AG04450 (cell line): ENCODE results near the gene OLFM1. TPM values are rescaled to one million over a fixed set of nuclear protein-coding genes. Genes with fewer than 3 reads are reported as not detected.

Experiments
- CTCF ChIA-PET: fragments of 300-600, 350-600 bp; formaldehyde crosslinking; extraction: SDS; loops from one replicate; lab custom pipeline; 2022; ENCODE audit warnings: antibody characterized with exemption, inconsistent platforms; lab: Charles Lee
- POLR2A ChIA-PET: fragments of 350-600 bp; formaldehyde crosslinking; extraction: SDS; loops from one replicate; lab custom pipeline; 2021; ENCODE audit warnings: antibody characterized with exemption, inconsistent platforms; lab: Yijun Ruan, JAX
- DNase-seq: peaks from one replicate; pipeline ENCODE4 v3.0.0-alpha.2; 2011; ENCODE audit warnings: low read depth, low spot score
- H3K27ac ChIP-seq: one replicate; pipeline ENCODE4 v1.5.1; 2012; ENCODE audit warnings: low read depth, low read length, control low read depth
- H3K27me3 ChIP-seq: one replicate; pipeline ENCODE4 v1.6.0; 2012; ENCODE audit warnings: low read length; ENCODE audit not compliant: control insufficient read depth, insufficient read depth
- H3K4me3 ChIP-seq: 2 replicates; pipeline ENCODE4 v1.5.1; 2011; ENCODE audit warnings: mild to moderate bottlenecking, low read depth, low read length, control low read depth
- H3K9me3 ChIP-seq: 2 replicates; pipeline ENCODE4 v1.5.1; 2012; ENCODE audit warnings: low read length; ENCODE audit not compliant: control insufficient read depth, insufficient read depth
- polyA plus RNA-seq: library from polyadenylated mRNA; depleted of rRNA; stranded (reverse); fragments of >200 nt; gene quantifications from 2 replicates; pipeline ENCODE4 v1.2.3, GENCODE V29; 2011
- TF ChIP-seq, protein P1 (sequence below): IDR thresholded peaks from 2 replicates; pipeline ENCODE4 v1.5.1; 2011; ENCODE audit warnings: low read depth, low read length, control low read depth, inconsistent platforms

Gene OLFM1
- polyA plus RNA-seq, 1 experiment: 0.16 TPM

DNA sequence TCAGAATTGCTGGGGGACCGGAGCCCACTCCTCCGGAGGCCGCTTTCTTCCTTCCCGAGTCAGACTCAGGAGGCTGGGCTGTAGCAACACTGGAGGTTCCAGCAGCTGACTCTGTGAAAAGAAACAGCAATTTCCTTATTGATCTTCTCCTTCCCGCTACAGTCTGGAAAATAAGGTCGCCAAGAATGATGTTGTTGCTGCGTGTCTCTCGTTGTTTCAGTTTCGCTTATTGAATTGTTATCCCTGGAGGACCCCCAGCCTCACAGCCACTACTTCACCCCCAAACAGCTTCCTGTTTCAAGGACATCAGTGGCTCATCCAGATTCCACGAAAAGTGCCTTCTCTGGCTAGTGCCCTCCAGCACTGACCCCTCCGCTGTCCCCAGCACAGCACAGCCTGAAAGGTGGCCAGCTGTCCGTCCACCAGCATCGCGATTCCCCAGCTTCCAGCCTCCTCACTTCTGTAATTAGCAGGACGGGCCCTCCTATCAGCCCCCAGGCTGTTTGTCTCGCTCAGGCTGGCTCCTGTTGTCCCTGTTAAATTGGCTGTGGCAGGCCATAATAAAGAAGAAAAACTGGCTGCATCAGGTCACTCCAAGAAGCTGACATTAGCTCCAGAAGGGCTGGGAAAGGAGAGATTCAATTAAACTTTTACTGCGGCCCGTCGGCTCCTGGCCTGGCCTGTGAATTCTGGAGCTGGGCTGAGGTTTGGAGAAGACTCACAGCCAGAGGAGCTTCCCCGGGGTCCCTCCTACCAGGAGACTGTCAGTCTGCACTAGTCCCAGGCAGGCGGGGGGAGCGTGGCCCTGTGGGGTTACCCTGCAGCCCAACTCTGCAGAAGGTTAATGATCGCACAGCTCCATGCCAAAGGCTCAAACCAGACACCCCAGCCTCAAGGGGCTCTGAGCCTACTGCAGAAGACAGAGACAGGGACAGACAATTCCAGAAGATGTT is 40.5 kb downstream of the OLFM1 start:
- Histone ChIP-seq H3K9me3 (peaks cover 63% of the 10 kb centered on the region), H3K4me3 (no peak overlapping the region), H3K27ac (no peak overlapping the region), H3K27me3 (no peaks in the 10 kb centered on the region)
- POLR2A ChIA-PET: no interaction called here
- CTCF ChIA-PET: no interaction called here
- TF ChIP-seq, protein P1, sequence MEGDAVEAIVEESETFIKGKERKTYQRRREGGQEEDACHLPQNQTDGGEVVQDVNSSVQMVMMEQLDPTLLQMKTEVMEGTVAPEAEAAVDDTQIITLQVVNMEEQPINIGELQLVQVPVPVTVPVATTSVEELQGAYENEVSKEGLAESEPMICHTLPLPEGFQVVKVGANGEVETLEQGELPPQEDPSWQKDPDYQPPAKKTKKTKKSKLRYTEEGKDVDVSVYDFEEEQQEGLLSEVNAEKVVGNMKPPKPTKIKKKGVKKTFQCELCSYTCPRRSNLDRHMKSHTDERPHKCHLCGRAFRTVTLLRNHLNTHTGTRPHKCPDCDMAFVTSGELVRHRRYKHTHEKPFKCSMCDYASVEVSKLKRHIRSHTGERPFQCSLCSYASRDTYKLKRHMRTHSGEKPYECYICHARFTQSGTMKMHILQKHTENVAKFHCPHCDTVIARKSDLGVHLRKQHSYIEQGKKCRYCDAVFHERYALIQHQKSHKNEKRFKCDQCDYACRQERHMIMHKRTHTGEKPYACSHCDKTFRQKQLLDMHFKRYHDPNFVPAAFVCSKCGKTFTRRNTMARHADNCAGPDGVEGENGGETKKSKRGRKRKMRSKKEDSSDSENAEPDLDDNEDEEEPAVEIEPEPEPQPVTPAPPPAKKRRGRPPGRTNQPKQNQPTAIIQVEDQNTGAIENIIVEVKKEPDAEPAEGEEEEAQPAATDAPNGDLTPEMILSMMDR: no peak
- no peak for DNase-seq

DNA sequence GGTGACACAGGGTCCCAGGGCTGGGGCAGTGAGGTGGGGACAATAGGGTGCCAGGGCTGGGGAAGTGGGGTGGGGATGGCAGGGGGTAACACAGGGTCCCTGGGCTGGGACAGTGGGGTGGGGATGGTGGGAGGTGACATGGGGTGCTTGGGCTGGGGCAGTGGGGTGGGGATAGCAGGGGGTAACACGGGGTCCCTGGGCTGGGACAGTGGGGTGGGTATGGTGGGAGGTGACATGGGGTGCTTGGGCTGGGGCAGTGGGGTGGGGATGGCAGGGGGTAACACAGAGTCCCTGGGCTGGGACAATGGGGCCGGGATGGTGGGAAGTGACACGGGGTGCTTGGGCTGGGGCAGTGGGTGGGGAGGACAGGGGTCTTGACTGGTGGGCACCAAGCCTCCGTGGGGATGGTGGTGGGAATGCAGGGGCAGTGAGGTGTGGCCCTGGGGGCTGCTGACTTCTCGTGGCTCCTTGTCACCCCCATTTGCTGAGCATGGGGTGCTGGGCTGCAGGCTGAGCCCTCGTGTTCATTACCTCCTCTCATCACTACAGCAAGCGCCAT is 41.7 kb downstream of the OLFM1 start:
- H3K9me3 ChIP-seq: peaks cover 75% of the 10 kb centered on the region
- POLR2A ChIA-PET: no interaction called here
- no peak overlapping the region for H3K27ac ChIP-seq
- H3K27me3 ChIP-seq: no peaks in the 10 kb centered on the region
- CTCF ChIA-PET: no interaction called here
- no peak for DNase-seq
- H3K4me3 ChIP-seq: no peak overlapping the region
- TF ChIP-seq, protein P1: no peak

DNA sequence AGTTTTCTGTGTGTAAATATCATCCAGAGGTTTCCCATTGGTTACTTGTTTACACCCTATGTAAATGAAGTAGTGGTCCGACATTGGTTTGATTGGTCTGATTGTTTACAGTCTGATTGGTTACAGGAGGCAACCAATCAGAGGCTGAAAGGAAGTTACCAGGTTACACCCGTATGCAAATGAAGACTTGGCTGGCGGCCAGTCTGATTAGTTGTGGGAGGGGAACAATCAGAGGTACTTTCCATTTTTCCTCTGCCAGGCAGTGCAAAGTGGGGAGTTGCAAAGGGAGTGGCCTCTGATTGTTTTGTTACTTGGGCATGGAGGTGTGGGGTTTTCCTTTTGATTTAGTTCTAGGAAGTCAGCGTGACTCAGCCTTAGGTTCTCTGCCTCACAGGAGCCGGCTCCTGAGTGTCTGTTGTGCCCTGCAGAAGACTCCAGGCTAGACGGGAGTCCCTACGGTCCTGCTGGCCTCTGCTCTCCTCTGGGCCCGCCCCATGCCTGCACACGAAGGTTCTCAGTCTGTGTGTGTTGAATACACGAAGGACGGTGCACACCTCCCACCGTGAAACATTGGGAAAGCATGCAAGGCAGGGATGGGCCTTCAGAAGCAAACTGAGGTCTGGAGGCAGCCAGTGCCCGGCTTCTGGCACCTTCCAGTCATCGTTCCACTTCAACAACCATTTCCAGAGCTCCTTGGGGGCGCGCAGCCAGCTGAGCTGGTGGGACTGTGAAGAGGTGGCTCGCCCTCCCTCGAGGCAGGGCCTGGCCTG is 42.9 kb downstream of the OLFM1 start:
- H3K9me3 ChIP-seq: peaks cover 80% of the 10 kb centered on the region
- TF ChIP-seq, protein P1: no peak
- ChIA-PET POLR2A (no interaction called here), CTCF (no interaction called here)
- H3K27me3 ChIP-seq: no peaks in the 10 kb centered on the region
- no peak for DNase-seq
- no peak overlapping the region for H3K27ac ChIP-seq
- H3K4me3 ChIP-seq: no peak overlapping the region

DNA sequence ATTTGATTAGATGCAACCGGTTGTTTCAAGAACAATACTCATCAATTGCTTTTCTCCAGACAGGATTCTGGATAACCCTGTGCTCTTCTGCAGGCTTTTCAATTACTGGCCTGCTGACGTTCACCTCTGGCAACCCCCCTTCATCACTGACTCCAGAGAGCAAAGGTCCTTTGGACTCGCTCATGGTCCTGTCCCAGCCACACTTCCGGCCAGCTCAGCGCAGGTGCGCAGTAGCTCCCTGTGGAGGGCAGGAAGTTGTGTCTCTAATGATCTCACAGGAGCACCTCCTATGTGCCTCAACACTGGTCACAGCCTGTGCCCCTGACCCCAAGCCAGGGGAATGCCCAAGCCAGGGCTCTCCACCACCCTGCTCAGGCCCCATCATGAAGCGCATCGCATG is 44.0 kb downstream of the OLFM1 start:
- TF ChIP-seq, protein P1: no peak
- Histone ChIP-seq H3K27me3 (no peaks in the 10 kb centered on the region), H3K27ac (no peak overlapping the region), H3K4me3 (no peak overlapping the region), H3K9me3 (peaks cover 86% of the 10 kb centered on the region)
- ChIA-PET POLR2A (no interaction called here), CTCF (no interaction called here)
- DNase-seq: no peak
